GM19397 (cell line): ENCODE results near the gene CACNA1E.
A peak's percentile ranks its signal among the peaks of the same experiment; 100 is the strongest.

Source experiments
- ATAC-seq: cut with Tn5 transposase; IDR thresholded peaks from one replicate; pipeline ENCODE4 v1.9.1; 2021; ENCODE audit warnings: mild to moderate bottlenecking, moderate library complexity; ENCODE audit not compliant: unreplicated experiment

CACNA1E gene

DNA sequence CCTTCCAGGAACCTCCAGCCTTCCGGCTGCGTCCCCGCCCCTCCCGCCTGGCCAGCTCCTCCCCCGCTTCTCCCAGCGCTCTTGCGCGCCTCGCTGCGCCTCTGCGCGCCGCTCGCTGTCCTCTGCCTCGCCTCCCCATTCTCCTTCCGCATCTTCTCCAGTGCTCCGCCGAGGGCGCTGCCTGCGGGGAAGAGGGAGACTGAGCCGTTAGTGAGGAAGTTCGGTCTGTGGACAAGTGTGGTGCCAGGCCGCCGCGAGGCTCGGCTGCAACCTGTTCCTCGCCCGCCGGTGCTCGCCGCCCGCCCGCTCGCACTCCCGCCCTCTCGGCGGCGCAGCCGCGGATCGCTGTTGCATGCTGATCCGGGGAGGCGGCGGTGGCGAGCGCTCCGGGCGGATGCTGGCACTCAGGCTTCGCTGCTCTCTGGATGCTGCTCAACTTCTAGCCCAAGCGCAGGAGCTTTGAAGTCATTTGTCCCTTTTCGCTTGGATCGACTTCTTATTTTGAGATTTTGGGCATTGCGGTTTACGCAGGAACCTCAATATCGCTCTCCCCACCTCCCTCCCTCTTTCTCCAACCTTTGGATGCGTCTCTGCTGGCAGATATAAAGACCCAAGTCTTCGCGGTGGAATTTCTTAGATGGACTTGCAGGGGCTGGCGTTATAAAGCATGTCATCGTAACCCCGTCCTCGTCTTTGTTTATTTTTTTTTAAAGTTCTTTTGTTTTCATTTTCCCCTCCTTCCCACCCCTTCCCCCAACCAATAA is 614 bp upstream of the CACNA1E start:
- peak; percentile 61 for ATAC-seq

DNA sequence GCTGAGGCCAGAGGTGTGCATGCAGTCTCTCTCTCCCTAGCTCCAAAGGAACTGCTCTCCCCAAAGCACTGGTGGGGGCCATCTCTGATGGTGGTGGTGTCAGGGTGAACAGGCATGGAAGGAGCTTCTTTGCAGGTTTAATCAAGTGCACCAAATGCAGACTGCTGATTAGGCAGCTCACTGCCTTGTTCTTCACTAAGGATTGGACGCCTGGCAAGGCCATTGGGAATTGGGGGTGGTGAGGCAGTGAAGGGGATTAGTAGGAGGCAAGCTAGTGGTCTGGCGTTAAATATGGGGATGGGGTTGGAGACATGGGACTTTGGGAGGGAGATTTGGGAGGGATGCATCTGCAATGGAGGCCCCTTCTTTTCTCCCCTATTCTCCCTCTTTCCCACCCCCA is 1.5 kb downstream of the CACNA1E start:
- ATAC-seq = no peak

DNA sequence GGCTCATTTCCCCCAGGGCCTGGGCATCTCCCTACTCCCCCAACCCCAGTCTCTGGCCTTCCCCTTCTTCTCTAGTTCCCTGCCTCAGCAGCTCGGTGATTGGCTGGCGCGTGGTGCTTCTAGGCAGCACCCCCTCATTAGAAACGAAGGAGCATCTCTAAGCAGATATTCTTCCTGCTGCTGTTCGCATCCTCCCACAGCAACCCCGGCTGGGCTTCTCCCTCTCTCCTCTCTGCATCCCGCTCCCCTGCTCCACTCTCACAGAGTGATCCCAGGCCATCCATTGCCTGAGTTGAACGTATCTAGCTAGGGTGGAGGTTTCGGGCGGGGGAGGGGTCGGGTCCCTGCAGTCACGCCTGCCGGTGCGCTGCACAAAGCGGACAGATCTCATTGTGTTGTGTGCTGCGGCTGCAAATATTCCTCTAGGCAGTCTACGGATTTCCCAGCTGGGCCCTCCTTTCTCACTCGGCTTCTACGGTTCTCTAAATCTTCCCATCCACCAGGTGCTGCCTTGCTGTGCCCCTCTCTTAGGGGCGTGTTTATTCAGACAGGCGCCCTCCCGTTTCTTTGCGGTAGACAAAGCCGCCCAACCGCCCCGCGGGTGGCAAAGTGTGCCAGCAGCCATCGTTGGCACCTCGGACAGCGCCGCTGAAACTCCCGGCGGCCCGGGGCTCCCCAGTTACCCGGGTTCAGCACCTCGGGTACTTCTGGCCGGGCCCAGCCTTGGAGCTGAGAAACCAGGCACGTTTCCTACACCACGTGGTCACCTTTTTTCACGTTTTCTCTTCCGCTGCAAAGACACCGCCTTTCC is 2.2 kb downstream of the CACNA1E start:
- no peak for ATAC-seq

DNA sequence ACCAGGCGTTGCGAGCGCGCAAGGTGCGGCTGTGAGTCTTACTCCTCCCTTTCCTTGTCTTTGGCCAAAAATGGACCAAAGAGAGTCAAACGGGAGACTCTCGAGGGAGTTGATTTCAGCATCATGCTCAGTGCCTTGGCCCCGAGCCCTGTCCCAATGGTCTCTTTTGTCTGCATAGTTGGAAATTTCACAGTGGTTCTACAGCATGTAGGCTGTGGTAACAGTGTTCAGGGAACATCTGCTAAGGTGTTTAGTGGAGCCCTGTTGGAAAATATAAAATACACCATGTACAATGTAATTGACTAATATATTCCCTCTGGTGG is 2.7 kb downstream of the CACNA1E start:
- ATAC-seq = no peak

DNA sequence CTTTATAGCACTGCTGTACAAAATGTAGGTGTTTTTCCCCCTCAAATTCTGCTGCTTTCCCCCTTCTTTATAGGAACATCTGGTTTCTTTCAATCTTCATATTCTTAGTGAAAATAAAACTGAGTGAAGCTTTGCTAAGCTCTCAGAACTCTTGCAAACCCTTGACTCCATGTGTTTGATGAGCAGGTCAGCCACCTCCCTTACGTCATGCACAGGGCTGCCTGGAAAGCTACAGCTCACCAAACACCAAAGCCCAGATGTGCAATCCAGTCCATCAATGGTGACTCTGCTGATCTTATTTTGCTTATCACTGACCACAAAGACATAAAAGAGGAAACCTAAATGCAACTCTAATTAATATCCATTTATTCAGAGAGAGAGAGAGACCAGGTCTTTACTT is 5.5 kb downstream of the CACNA1E start:
- ATAC-seq = no peak

DNA sequence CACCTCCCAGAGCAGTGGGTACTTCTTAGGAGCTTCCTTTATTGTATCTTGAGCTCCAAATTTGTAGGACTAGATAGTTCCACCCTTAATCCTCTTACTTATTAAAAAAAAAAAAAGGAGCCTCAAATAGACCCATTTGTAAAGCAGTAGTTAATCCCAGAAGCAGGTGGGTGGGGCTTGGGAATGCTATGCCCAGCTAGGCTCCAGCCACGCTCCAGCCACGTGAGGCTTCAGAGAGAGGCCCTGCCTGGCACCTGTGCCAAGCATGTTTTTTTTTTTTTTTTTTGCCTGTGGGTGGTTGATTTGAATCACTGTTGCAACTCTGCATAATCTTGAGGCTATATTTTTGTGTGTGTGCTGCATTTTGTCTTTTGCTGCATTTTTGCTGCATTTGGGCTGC is 7.0 kb downstream of the CACNA1E start:
- ATAC-seq = no peak

DNA sequence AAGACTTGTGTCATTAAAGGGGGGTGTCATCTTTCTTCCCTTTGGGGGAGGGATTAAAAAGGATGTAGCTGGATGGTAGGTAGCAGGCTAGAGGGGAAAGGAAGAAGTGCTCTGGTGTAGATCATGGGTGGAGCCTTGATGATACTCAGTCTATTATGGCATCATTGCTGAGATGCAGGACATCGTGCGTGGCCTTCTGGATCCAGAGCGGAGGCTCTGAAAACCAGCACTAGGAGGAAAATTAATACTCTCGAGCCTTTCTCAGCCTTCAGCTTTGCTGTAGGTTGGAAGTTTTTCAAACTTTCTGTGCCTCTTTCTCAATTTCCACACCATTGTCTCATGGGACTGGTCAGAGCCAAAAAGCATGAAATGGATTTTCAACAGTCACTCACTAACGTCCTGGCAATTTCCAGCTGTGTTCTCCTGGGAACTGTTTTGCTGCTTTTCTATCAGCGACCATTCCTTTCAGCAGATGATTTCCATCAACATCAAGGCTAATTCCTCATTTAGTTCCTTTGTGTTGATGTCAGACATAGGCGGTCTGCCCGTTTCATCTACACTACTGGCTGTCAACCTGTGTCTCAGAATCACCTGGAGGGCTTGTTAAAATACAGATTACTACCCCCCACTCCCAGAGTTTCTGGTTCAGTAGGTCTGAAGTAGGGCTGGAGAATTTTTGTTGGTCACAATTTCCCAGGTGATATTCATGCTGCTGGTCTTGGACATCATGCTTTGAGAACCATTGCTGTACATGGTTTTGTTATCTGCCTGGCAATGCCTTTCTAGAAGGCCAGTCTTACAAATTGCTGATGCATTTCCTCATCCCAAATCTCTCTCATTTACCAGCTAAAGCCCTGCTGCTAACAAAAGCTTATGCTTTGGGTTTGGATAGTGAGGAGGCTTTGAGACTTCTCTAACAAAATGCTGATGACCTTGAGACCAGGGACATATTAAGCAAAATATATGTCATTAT is 7.7 kb downstream of the CACNA1E start:
- no peak for ATAC-seq

DNA sequence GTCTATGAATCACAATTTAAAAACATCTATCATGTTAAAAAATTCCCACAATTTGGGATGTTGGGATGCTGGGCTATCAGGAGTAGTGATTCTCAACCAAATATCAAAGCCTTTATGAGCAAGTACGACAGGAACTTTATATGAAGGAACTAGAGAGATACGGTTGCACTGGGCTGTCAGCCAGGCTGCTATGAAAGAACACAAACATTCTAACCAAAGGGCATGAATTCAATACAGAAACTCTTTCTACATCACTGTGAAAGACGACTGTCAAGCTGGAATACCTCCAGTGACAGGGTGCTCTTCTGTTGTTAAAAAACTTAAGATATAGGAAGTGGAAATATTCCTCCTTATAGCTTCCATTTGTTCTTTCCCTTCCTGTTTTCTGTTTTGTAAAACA is 9.8 kb downstream of the CACNA1E start:
- ATAC-seq = no peak

DNA sequence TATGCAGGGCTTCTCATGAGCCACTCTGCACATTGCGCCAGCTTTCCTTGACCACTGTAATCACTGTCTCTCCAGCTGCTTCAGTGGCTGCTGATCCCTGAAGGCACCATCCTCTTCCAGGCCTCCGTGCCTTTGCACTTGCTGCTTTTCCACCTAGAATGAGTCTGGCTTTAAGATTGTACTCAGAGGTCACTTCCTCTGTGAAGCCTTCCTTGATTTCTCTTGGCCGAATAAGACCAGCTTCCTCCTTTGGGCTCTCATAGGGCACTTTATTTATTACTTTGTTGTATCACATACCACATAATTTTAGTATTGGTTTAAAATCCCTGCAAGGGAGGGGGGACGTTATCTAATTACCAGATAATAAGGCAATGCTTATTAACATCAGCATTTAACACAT is 10.6 kb downstream of the CACNA1E start:
- ATAC-seq = no peak

DNA sequence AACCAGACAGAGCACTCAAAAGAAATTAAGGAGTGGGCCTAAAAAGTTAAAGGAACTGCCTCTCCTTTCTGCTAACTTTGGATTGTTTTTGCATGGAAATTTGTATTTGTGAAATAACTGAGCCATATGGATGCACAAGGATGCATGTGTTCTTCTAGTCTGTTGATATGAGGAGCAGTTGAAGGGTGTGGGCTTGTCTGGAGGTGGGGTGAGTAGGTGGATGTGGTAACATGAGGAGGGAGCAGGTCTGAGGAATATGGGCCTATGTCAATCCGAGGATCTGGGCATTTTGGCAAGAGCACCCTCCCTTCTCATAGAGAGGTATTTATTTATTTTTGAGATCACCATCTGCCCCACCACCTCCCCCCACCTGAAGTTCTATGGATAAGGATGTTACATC is 13.4 kb downstream of the CACNA1E start:
- no peak for ATAC-seq

DNA sequence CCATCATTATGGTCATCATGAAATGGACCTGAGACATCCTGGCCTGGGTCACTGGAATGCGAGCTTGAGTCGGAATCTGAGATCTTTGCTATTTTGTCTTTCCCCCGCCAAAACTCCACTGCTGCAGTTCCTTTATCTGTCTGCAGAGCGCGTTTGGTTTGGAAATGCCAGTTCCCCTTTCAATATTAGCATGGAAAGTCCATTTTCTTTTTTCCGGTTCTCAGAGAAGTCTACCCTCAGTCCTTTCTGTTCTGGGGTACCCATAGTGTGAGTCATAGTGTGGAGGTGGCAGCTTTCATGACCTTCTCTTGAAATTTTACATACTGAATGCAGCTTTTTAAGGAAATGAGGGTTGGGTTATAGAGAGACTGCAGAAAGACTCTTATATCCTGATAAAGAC is 14.6 kb downstream of the CACNA1E start:
- ATAC-seq = no peak

DNA sequence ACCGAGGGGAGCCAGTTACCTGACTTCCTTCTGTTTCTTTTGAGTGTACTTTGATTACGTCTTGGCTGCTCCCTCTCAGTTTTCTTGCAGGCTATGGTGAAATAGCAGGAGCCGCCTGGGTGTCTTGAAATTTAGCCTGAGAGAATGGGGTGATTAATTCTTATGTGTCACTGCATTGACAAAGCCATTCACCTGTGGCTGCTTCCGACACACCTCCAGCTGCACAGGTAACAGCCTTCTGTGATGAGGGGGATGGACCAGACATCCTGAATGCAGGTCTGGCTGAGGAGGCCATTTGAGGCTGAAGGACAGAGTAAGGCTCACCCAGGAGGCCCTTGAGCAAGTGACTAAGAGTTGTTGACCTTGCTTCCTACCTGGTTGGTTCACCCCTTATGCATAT is 16.5 kb downstream of the CACNA1E start:
- ATAC-seq = no peak

DNA sequence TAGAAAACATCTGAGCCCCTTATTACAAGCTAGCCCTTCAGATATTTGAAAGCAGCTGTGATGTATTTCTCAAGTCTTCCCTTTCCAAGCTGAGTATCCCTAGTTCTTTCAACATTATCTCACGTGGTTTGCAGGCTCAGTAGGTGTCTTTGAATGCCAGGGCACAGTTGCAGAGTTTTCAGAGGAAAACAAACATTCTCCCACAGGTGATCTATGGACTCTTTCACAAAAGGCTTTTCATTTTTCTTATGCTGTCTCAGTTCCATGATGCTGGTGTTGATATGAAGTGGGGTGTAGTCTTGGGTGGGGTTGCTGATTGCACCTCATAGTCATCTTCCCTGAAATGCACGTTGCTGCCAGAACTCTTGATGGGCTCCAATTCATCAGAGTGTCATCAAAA is 17.3 kb downstream of the CACNA1E start:
- ATAC-seq = no peak

DNA sequence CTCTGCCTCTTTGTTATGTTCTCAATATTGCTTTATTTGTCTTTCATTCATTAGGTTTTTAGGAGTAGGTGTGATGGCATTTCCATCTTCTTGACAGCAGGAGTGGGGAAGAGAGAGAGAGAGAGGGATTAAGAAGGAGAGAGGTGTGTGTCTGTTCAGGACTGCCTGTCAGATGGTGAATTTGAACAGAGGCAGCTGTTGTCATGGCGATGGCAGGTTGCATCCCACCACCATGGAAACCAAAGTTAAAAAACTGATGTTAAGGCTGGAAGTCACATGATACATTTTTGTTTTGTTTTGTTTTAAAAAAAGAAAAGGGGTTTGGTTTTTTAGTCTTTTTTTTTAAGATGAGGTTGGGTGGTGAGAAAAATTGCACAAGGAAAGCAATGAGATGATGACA is 18.3 kb downstream of the CACNA1E start:
- no peak for ATAC-seq

DNA sequence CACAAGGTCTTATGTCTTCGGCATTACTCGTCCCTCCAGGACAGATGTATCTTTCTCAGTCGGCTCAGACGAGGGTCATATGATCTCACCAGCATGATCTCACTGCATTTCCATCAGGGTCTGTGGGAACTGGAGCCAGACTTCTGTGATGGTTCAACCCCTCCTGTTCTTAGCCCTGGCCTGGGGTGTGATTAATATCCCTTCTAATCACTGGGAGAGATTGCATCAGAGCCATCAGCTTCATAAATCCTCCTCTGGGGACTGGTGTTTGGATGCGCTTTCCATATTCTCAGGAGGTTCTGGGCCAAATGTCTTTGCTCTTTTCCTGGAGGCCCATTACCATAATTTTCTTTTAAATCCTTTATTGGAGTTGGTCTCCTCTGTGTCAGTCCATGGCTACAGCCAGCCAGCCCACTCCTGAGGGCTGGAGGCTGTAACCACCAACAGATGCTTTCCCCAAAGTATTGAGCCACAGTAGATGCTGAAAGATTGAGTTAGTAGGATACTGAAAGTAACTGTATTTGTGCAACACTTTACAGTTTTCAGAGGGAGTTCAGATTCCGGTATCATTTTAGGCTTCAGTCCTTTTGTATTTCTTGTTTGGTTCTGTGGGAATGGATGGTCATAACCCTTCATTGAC is 20.0 kb downstream of the CACNA1E start:
- no peak for ATAC-seq

DNA sequence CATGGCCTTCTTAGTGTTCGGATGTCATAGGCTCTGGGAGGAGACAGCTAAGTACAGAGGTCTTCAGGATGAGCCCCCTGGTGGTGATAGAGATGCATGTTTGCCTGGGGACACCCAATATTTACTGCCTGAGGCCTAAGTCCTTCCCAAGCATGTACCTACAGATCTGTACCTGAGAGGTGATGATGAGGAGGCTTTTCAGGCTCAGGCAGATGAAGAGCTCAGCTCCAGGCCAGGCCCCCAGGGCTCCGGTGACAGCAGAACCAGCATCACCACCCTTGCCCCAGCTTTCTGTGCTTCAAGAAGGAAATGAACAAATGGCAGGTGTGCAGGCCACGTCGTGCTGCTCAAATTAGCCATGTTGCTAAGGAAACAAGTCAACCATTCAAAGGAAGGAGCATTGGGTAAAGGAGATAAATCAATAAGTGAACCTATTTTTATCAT is 21.1 kb downstream of the CACNA1E start:
- ATAC-seq = peak; percentile 58

DNA sequence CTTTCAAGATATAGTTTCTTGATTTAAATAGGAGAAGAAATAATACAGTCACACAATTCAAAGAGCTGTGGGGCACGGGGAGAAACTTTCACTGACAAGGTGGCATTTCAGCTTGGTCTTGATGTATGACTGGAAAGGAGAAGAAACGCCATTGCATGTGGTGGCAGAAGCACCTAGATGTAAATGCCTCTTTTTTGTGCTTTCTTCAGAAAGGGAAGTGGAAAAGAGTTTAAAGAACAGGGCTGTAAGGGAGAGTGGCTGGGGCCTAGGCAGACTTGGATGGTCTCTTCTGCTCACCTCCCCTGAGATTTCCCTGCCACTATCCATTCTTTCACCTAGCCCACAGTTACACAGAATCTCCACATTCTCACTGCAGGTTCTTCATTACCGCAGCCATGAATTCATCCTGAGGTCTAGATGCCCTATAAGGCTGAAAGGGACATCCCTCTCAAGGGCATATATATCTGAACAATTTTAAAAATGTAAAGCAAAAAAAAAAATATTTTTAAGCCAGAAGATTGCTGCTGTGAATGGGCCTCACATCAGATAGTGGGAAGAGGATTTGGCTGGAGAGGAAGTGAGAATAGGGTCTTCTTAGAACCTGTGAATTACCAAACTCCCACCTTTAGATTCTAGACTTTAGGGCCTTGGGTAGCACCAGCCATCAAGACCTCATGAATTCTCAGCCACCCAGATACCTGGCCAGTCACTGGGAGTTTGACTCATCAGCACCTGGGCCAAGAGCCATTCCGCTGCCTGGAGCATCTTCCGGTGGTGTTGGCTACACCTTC is 23.4 kb downstream of the CACNA1E start:
- no peak for ATAC-seq

DNA sequence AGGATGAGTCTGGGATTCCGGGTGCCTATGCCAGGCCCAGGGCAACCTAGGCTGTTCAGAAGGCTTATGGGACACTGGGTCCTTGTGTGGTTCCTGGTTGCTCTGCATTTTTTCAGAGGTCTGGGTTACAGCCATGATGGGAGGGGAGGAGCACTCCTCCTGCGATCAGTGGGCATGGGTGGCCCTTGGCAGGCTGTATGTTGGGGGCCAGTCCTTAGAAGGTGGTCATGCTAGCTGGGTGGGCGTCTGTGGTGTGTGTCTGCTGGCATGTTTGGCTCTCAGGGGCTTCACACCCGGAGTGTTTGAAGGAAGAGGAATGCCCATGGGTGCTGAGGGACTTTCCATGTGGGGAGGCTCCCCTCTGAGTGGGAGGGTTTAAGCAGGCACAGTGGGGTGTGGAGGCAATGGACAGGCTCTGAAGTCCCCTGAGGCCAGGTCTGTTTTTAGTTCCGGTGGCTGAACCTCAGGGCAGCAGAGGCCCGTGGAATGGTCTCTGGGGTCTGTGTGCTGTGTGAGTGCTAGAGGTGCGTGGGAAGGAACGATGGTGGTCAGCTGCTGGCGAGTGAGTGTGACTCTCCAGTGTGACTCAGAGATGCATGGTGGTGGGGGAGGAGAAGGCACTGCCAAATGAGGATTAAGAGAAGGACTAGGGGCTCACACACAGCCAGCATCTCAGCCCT is 25.3 kb downstream of the CACNA1E start:
- ATAC-seq = peak; percentile 19

DNA sequence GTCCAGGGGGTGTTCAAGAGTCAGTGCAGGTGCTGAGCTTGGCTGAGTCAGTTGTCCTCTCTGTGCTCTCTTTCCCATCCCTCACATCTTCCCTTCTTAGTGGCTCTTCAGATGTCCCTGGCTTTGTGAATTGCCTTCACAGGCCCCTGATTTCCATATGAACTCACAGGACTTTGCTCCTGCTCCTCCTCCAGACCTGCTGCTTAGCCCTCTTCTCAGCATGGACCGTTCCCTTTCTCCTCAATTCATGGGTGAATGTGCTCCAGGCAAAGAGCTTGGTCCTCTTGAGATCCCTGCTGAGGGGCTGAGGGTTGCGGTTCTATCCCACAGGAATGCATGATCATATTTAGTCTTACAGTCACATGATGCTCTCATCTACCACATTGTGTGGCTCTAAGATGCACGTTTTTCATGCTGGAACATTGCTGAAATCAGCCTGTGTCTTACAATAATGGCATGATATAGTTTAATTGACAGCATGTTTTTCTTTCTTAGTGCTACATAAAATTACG is 30.5 kb downstream of the CACNA1E start:
- no peak for ATAC-seq
